ENCODE results near the gene RBM20.

The RBM20 gene

DNA sequence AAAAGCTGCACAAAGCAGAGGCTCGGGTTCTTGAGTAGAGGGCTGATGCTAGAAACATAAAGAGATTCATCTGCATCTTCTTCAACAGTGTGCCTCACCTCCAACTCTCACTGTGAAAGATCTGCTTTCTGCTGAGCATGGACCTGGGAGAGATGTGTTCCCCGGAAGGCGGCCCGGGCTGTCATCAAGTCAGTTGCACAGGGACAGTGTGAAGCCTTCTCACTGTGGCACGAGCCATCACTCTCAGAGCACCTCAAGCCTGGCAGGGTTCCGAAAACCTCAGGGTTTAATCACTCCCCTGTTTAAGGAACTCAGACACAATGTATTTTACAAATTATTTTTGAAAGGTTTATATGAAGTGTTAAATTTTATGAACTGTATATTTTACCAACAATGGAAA, 98.7 kb downstream of the RBM20 start:
- DNase-seq, result no peak

DNA sequence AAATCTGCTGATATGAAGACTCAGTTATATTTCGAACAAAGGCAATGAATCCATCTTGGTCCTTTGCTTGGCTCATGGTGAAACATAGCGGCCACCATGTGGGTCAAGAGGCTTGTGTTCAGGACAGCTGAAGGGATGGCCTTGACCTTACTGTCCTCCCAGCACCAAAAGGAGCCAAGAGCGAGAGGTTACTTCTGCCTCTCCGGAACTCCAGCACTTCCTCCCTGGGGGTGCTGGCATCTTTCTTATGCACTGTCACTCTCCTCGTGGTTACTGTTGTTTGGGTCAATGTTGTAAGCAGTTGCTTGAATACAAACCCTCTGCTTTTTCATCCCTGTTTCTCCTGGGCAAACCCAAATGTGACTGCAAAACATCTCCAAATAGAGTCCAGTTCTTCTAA, 100.6 kb downstream of the RBM20 start:
- no peak for DNase-seq

DNA sequence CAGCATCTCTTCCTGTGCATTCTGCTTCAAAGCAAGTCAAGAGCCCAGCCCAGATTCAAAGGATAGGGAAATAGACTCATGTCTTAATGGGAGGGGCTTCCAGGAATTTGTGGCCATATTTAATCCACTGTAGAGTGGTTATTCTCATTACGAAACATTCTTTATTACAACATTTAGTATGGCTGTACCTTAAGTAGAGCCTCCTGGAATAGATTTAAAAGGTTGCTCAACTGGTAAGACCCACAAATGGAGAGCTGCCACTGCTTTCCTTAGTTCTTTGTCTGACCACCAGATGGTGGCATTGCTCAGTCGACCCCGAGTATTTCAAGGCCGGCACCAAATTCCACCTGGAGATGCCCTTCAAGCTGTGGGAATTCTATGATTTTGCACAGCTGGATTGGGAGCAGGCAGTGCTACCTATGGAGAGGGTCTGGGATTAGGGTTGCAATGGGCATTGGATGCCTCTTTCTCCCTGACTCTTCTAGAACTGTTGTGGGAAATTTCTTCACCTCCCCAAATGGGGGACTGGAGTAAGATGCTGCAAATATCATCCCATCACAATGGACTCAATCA, 102.2 kb downstream of the RBM20 start:
- DNase-seq, result peak; percentile 78

DNA sequence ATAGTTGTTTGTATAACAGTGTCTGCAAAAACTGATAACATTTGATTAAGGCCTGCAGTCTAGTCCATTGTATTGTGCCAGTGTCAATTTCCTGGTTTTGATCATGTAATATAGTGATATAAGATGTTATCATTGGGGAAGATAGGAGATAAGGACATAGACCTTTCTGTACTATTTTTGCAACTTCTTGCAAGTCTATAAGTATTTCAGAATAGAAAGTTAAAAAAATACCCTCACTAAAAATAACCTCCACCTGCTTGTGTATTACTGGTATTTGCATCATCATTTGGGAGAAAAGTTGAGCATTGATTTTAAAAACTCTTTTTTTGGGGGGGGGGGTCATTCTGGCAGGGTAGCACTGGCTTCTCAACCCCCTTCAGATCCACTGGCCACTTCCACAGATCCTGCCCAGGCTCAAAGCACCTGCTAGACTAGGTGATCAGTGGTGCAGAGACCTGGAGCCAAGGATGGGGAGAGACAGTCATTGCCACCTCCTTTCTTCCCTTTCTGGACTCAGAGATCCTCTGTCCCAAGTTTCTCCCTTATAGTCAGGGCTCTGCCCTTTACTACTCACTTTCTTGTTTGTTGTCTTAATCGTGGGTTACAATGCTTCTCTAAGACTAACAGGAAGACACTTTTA, 103.0 kb downstream of the RBM20 start:
- no peak for DNase-seq

DNA sequence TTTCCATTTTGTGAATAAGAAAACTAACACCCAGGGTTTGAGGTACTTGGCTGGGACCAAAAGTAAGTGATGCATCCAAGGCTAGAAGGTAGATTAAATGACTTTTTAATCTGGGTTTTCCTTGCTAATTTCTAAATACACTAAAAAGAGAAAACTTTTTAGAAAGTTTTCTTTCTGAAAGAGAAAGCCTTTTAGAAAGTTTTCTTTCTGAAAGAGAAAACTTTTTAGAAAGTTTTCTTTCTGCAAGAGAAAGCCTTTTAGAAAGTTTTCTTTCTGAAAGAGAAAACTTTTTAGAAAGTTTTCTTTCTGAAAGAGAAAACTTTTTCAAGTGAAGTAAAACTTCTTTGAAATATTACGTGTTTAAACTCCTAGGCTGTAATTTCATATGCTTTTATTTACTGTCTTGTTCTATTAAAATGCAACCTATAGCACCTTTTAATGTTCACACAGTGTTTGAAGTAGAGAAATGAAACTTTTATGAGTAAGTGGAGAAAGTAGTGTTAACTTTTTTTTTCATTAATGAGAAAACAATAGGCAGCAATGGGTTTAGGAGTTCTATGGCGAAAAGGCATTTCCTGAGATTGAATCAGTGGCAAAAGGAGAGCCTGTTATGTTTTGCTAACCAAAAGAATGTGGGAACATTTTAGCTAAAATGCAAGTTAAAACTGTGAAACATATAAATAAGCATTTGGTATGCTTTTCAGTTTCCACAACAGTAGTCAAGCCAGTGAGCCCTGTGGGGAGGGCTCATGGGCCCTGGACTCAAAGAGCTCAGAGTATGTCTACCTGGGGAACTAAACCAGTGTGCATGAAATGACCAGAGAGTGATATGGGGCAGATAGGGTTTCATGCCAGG, 103.7 kb downstream of the RBM20 start:
- no peak for DNase-seq

DNA sequence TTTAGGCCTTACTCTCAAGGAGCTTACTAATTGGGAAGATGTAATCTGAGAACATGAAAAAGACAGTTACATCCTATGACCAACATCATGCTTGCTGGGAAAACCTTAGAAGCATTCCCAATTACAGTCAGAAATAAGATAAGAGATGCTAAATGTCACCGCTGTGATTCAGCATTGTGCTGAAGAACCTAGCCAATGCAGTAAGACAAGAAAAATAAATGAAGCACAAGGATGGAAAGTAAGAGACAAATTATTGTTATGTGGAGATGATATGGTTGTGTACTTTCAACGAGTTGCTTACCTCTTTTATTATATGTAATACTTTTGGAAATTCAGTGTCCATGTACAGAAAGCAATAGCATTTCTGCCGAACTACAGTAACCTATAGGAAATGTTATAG, 104.8 kb downstream of the RBM20 start:
- no peak for DNase-seq

DNA sequence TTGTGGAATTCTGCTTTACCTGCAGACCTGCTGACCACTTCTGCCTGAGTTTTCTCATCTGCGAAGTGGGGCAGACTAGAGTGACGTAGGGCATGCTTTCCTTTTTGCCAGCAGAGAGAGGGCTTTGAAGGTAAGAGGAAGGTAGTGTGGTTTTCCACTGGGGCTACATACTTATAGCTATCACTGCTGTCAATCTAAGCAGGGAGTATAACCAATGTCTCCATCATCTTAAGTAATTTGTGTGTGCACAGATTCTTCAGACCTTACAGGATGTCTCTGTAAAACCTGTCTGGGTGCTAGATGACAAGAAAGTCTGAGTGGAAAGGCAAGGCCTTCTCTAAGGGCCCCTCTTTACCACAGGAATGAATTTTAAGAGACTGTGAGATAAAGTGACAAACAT, 106.8 kb downstream of the RBM20 start:
- DNase-seq, result no peak

DNA sequence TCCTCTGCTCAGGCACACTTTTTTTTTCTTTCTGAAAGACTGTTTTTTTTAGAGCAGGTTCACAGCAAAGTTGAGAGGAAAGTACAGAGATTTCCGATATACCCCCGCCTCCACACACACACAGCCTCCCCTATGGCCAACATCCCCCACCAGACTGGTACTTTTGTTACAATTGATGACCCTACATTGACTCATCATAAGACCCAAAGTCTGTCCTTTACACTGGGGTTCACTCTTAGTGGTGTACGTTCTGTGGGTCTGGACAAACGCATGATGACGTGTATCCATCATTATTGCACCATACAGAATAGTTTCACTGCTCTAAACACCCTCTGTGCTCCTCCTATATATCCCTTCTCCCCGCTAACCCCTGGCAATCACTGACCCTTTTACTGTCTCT, 107.7 kb downstream of the RBM20 start:
- no peak for DNase-seq

DNA sequence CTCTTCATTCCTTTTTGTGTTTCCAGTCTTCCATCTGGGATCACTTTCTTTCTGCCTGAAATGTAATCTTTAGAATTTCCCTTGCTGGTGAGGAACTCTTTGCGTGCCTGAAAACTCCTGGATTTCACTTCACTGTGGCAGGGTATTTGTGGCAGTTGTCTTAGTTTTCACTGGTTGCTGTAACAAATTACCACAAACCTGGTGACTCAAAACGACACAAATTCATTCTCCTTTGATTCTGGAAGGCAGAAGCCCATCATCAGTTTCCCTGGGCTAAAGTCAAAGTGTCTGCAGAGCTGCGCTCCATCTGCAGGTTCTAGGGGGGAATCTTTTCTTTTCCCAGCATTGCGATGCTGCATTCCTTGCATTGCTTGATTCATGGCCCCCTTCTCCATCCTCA, 109.3 kb downstream of the RBM20 start:
- no peak for DNase-seq

DNA sequence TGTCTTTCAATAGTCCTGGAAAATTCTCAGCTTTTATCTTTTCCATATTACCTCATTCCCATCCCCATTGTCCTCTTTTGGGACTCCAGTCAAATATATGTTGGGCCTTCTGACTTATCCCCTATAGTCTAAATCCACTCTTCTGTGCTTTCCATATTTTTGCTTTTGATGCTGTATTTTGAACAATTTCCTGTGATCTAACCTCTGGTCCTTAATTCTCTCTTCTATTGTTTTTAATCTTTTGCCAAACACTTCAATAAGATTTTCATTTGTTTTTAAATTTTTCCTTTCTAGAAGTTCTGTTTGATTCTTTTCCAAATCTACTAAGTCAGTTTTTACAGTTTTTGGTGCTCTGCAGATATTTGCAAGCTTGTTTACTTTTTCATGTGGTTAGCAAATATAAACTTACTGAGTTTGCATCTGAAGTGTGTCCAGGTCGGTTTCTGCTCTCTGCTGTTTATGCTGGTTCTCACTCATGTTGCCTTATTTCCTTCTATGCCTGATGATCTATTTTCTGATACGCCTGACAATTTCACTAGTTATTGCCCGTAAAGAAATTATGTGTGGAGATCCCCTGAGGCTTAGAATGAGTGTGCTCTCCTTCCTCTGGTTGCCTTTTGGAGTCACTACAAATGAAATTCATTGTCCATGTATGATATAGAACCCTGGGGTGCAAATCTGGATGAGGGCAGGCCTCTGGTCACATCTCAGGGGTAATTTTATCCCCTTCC, 110.4 kb downstream of the RBM20 start:
- no peak for DNase-seq

DNA sequence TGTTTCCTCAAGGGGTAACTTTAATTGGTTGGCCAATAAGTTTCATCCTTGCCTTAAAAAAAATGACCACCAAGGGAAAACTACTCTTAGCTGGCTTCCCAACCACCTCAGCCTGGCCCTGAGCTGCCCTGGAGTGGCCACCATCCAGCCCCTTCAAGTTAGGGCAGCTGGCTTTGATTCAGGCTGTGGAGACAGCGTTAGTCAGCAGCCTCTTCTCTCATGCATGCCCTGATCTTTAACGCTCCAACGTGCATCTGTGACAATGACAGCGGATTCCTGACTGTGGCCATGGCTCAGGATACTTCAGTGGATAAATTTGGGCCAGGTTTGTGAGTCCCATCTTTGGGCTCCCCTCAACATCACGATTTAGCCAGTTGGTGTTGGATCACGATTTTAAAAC, 111.6 kb downstream of the RBM20 start:
- no peak for DNase-seq

DNA sequence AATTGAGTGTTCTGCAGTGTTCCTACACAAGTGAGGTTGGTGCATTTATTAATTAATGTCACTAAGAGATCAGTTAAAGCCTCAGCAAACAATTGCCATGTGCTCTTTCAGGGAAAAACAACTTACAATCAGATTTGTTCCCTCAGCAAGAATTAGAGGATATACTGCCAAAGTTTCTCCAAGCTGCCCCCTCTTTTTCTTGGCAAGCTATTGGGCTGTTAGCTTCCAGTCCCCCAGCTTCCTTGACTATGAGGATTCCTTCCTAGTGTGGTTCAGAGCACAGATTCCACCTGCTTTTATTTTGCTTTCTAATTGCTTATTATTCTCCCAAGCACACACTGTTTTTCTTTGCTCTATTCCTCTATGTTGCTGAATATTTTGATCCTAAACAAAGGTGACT, 112.7 kb downstream of the RBM20 start:
- DNase-seq, result no peak

DNA sequence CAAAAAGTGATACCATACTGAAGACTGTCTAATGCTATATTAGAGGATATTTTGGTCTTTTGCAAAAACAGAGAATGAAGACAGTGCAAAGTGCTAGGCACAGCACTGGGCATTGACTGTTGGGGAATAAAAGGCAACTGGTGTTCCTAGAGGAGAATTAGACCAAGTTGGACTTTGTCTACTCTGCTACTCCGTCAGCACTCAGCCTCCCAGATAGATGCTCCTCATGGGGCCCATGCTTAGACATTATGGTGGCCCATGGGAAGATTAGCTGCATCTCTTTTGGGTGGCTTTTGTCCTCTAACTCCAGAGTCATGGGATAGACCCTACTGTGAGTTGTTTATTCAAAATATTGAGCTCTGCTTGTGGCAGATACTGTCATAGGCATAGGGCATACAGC, 113.5 kb downstream of the RBM20 start:
- DNase-seq, result no peak

DNA sequence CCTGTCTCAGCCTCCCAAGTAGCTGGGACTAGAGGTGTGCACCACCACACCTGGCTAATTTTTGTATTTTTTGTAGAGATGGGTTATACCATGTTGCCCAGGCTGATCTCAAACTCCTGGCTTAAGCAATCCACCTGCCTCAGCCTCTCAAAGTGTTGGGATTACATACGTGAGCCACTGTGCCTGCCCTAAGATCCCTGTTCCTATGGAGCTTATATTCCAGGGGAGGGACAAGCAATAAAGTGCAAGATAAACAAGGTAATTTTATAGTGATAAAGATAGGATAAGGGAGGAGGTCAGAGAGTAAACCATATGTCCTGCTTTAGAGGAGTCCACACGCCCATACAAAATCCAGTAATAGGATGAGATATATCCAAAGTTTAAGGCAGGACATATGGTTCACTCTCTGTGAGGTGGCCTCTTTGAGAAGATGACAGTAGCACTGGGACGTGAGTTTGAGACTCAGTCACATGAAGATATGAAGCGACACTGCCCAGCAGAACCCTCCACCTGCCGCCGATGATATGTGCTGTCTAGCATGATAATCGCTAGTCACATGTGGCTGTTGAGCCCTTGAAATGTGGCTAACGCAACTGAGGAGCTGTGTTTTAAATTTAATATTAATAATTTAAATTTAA, 114.1 kb downstream of the RBM20 start:
- no peak for DNase-seq

DNA sequence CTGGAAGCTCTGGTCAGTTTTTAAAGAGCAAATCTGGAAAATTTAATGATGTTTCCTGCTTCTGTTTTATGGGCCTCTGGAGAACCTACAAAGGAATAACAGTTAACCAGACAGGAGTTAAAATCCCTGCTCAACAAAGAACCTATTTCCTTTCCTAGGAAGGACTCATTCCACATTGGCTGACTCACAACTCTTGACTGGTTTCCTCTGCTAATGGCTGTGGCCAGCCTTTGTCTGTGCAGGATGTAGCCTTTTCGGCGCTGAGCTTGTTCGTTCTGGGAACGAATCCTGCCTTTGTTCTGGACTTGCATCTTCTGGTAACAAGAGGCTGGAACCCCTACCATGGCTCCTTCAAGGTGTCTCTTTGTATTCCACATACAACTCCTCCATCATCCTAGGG, 114.8 kb downstream of the RBM20 start:
- DNase-seq, result no peak

DNA sequence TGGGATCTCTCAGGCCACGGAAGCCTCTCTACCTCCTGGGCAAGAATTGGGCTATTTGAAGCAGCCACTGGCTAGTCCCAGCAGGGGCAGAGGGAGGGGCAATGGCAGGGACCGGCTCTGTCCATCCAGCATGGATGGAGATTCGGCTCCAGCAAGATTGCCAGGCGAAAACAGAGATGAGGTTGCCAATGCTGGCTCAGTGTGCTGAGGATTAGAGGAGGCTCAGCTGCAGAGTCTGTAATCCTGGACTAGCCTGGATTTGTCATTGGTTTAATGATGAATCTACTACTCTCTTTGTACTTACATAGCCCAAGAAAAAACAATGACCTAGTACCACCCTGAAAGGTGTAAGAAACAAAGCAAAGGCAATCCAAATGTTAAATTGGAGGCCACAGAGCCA, 115.4 kb downstream of the RBM20 start:
- no peak for DNase-seq

DNA sequence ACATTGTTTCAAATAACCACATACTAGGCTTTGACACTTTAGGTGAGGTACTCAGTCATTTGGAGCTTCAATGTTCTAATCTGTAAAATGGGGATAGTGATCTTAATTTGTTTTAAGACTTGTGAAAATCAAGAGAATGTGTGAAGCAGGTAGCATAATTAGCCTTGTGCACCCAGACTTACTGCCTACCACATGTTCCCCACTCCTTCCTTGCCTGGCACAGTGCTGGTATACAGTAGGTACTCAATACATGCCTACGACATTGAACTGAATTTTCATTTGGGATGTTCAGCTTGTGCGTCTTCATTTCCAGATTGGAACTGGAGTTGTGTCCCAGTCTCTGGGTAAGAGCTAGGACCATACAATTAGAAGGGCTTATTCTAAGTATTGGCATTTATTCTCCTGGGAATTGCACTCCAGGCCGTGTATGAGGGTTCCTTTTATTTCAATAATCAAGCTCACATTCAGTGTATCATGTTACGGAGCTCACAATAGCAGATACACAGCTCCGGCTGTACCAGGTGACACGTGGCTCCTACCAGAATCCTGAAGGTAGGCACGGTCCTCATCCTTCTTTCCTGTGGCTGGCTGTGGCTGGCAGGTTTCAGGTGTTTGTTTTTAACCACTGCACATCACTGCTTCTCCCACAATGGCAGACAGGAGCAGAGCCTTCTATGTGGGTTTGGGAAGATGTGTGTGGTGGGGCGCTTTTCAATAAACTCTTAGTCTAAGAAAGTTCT, 118.1 kb downstream of the RBM20 start:
- no peak for DNase-seq

DNA sequence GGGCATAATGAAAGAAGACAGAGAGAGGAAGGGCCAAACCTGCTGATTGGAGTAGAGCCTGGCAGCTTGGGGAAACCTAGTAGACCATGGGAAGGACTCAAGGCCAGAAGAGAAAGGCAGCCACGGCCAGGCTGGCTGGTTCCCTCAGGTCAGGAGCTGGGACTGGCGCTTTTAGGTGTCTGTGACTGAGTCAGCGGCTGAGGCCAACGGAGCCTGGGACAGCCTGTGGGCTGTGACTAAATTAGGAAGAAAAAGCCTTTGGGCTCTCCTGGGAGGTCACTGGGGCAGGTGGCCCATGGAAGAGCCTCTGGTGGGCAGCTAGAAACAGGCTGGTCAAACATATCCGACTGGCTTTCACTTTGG, 118.7 kb downstream of the RBM20 start:
- DNase-seq, result no peak

DNA sequence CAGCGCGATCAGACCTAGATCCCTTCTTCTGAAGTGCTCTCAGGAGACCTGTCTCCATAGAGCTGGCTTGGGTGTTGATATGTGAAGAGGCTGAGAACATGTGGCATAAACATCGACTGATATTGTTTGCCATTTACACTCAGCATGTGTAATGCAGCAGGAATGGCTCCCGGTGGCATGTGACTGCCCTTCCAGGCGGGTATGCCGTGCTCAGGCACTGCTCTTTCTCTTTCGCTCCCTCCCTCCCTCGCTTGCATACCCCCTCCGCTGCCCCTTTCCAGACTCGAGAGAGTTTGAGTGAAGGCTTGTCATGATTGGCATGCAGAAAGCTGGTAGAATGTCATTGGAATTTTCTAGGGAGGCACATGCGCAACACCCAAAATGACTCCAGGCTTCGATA, 120.2 kb downstream of the RBM20 start:
- no peak for DNase-seq

DNA sequence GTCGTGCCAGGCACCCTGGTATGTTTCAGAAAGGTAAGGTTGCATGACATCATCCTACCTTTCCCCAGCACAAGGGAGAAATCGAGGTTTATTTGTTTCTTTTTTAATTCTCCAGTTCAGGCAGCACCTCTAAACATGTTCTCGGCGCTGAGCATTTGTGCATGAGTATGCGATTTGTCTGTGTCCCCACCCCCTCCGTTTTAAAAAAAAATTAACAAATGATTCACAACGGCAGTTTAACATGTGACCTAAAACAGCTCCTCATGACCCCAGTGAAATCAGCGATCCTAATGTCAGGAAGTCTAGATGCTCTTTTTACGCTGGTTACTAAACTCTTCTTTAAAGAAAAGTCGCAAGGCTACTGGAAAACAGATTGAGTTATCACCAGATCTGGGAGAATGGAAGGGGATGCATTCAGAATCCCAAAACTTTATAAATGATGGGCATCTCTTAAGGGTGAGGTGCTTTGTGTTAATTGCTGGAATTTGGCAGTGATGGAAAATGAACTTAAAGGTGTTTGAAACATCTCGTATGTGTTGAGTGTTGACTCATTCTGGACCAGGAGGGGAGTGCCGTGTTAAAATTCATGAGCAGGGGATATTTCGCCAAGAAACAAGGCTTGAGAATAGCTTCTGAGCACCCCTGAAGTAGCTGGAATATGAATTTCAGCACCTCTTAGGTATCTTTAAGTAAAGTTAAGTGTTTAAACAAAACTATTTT, 120.8 kb downstream of the RBM20 start:
- no peak for DNase-seq

DNA sequence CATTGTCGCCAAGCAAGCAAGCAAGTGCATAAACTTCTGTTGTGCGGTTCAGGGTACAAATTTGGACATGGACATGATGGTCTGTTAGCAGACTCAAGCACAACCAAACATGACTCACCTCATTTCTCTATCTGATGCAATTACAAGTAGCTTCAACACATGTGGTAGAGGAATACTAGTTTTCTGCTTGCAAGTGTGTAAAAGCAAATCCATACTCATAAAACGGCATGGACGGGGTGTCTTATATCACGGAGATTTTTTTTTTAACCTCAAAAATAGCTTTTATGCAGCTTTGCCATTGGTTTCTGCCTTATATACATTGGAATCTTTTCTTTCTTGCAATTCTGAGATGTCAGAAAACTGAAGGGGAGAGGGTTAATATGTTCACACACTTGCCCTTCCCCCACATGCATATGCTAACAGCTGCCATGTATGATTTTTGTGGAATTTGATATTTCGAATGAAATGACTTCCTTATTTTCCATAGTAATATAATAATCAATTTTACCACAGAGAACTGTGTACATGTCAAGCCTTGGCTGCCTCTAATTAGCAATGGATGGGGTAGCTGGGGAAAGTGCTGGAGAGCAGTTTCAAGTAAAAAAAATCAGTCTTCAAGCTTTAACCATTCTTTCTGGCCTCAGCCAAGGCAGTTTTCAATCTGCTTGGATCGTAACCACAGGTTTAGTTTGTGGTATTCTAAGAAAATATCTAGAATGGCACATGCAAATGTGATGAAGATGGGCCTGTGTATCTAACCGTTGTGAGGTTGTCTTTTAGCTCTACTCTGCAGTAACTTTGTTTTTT, 121.6 kb downstream of the RBM20 start:
- DNase-seq, result no peak

Data from right forelimb (tissue), 1 donor.